CD4-positive, CD25-positive, alpha-beta regulatory T cell (primary cell): ENCODE data around the gene COL5A1. TPM values are rescaled to one million over a fixed set of nuclear protein-coding genes. Genes with fewer than 3 reads are reported as not detected.

Source experiments
- ATAC-seq, 2 donors: fragments of 150-1000 bp; cut with Tn5 transposase; one replicate each; pipeline ENCODE4 v1.10.0; 2021; ENCODE audit warnings: low read depth in 2 of 2, moderate number of reproducible peaks in 2 of 2, moderate library complexity in 1 of 2
- DNase-seq, 3 donors: peaks; one replicate each; pipeline versions ENCODE4 v3.0.0 to v3.0.0-alpha.2; 2012 to 2022; ENCODE audit warnings: mixed read lengths in 1 of 3
- H3K27ac ChIP-seq: one replicate; pipeline ENCODE4 v1.7.0; 2013; ENCODE audit warnings: mild to moderate bottlenecking, low read length; ENCODE audit not compliant: insufficient read depth, poor library complexity, severe bottlenecking
- H3K27me3 ChIP-seq: one replicate; pipeline ENCODE4 v1.7.0; 2013; ENCODE audit warnings: low read length; ENCODE audit not compliant: control insufficient read depth, insufficient read depth
- H3K36me3 ChIP-seq: one replicate; pipeline ENCODE4 v1.7.0; 2013; ENCODE audit warnings: mild to moderate bottlenecking, low read length, moderate library complexity; ENCODE audit not compliant: control insufficient read depth, insufficient read depth
- H3K4me1 ChIP-seq: 2 replicates; pipeline ENCODE4 v1.7.0; 2013; ENCODE audit warnings: mild to moderate bottlenecking, low read length; ENCODE audit not compliant: insufficient read depth, control insufficient read depth, poor library complexity, severe bottlenecking
- H3K4me3 ChIP-seq: one replicate; pipeline ENCODE4 v1.7.0; 2013; ENCODE audit warnings: low read depth, mild to moderate bottlenecking, low read length, moderate library complexity
- H3K9me3 ChIP-seq, 2 experiments: 1 replicate in 1 of 2; 2 replicates in 1 of 2; pipeline ENCODE4 v1.7.0; 2013; ENCODE audit warnings: low read length in 2 of 2, mild to moderate bottlenecking in 1 of 2, moderate library complexity in 1 of 2; ENCODE audit not compliant: control insufficient read depth in 2 of 2
- H3K27ac Mint-ChIP-seq, 3 donors: one replicate each; pipeline ENCODE4 v1.8.0; 2020 to 2022; ENCODE audit warnings: mild to moderate bottlenecking in 3 of 3, mixed read lengths in 3 of 3, moderate library complexity in 2 of 3
- H3K27me3 Mint-ChIP-seq: one replicate; pipeline ENCODE4 v1.8.0; 2022; ENCODE audit warnings: mild to moderate bottlenecking, mixed read lengths
- H3K36me3 Mint-ChIP-seq: one replicate; pipeline ENCODE4 v1.8.0; 2020; ENCODE audit warnings: mixed read lengths
- H3K4me1 Mint-ChIP-seq, 4 donors: one replicate each; pipeline ENCODE4 v1.8.0; 2020 to 2022; ENCODE audit warnings: mixed read lengths in 4 of 4, mild to moderate bottlenecking in 1 of 4
- H3K4me3 Mint-ChIP-seq, 4 donors: one replicate each; pipeline ENCODE4 v1.8.0; 2020 to 2022; ENCODE audit warnings: mild to moderate bottlenecking in 4 of 4, mixed read lengths in 4 of 4, moderate library complexity in 3 of 4
- H3K9me3 Mint-ChIP-seq, 7 donors: one replicate each; pipeline ENCODE4 v1.8.0; 2020 to 2022; ENCODE audit warnings: mixed read lengths in 7 of 7, mild to moderate bottlenecking in 3 of 7, moderate library complexity in 2 of 7
- polyA plus RNA-seq, 4 donors: library from polyadenylated mRNA; unstranded; fragments of 300-500 nt; fragmentation: Illumina TruSeq; gene quantifications; one replicate each; pipeline ENCODE4 v1.2.3, GENCODE V29; 2021
- total RNA-seq: library from RNA; stranded (reverse); gene quantifications from one replicate; pipeline ENCODE4 v1.2.3, GENCODE V29; 2022

Gene COL5A1
- total and polyA plus RNA-seq, 5 donors from 2014 or later = 0.02 to 1.7 (median 0.10) TPM; not detected in 2

GRCh38 chr9:134813841-134814240, 172.2 kb downstream of the COL5A1 start:
- ATAC-seq (no peak), DNase-seq (no peak)
- Mint-ChIP-seq H3K27ac (peak overlapping the region in 1 of 3 donors; percentile 41), H3K9me3 (peaks cover 0 to 1% (median 0%) of the 10 kb centered on the region in 7 donors), H3K4me1 (no peaks in the 10 kb centered on the region), H3K27me3 (no peaks in the 10 kb centered on the region), H3K36me3 (no peaks in the 10 kb centered on the region), H3K4me3 (no peak overlapping the region)
- H3K36me3 ChIP-seq = no peaks in the 10 kb centered on the region
- H3K27ac ChIP-seq = no peak overlapping the region
- no peaks in the 10 kb centered on the region for H3K27me3 ChIP-seq
- H3K4me3 ChIP-seq = no peak overlapping the region
- no peaks in the 10 kb centered on the region for H3K4me1 ChIP-seq
- H3K9me3 ChIP-seq = no peaks in the 10 kb centered on the region

GRCh38 chr9:134814598-134815215, 173.1 kb downstream of the COL5A1 start:
- DNase-seq (no peak), ATAC-seq (no peak)
- Histone ChIP-seq H3K4me3 (no peak overlapping the region), H3K36me3 (no peaks in the 10 kb centered on the region), H3K9me3 (no peaks in the 10 kb centered on the region), H3K4me1 (no peaks in the 10 kb centered on the region), H3K27me3 (no peaks in the 10 kb centered on the region), H3K27ac (no peak overlapping the region)
- no peaks in the 10 kb centered on the region for H3K4me1 Mint-ChIP-seq
- H3K4me3 Mint-ChIP-seq = no peak overlapping the region
- no peak overlapping the region for H3K27ac Mint-ChIP-seq
- H3K9me3 Mint-ChIP-seq = peaks cover 0 to 1% (median 0%) of the 10 kb centered on the region in 7 donors
- H3K27me3 Mint-ChIP-seq = no peaks in the 10 kb centered on the region
- no peaks in the 10 kb centered on the region for H3K36me3 Mint-ChIP-seq

- Mint-ChIP-seq H3K27me3 (no peaks in the 10 kb centered on the region), H3K36me3 (no peaks in the 10 kb centered on the region), H3K27ac (no peak overlapping the region), H3K4me3 (no peak overlapping the region), H3K9me3 (peaks cover 0 to 1% (median 0%) of the 10 kb centered on the region in 7 donors), H3K4me1 (no peaks in the 10 kb centered on the region)
- no peaks in the 10 kb centered on the region for H3K27me3 ChIP-seq
- DNase-seq (no peak), ATAC-seq (no peak)
- H3K4me3 ChIP-seq = no peak overlapping the region
- no peaks in the 10 kb centered on the region for H3K36me3 ChIP-seq
- no peaks in the 10 kb centered on the region for H3K9me3 ChIP-seq
- H3K27ac ChIP-seq = no peak overlapping the region
- H3K4me1 ChIP-seq = no peaks in the 10 kb centered on the region
These were observed 174.0 kb downstream of the COL5A1 start for GRCh38 chr9:134815435-134816214.

GRCh38 chr9:134816264-134816663, 174.7 kb downstream of the COL5A1 start:
- H3K36me3 Mint-ChIP-seq = no peaks in the 10 kb centered on the region
- Histone ChIP-seq H3K9me3 (no peaks in the 10 kb centered on the region), H3K36me3 (no peaks in the 10 kb centered on the region), H3K4me1 (no peaks in the 10 kb centered on the region), H3K4me3 (no peak overlapping the region), H3K27me3 (no peaks in the 10 kb centered on the region), H3K27ac (no peak overlapping the region)
- ATAC-seq (no peak), DNase-seq (no peak)
- H3K9me3 Mint-ChIP-seq = peaks cover 0 to 1% (median 0%) of the 10 kb centered on the region in 7 donors
- no peak overlapping the region for H3K4me3 Mint-ChIP-seq
- no peaks in the 10 kb centered on the region for H3K4me1 Mint-ChIP-seq
- no peak overlapping the region for H3K27ac Mint-ChIP-seq
- H3K27me3 Mint-ChIP-seq = no peaks in the 10 kb centered on the region

DNA sequence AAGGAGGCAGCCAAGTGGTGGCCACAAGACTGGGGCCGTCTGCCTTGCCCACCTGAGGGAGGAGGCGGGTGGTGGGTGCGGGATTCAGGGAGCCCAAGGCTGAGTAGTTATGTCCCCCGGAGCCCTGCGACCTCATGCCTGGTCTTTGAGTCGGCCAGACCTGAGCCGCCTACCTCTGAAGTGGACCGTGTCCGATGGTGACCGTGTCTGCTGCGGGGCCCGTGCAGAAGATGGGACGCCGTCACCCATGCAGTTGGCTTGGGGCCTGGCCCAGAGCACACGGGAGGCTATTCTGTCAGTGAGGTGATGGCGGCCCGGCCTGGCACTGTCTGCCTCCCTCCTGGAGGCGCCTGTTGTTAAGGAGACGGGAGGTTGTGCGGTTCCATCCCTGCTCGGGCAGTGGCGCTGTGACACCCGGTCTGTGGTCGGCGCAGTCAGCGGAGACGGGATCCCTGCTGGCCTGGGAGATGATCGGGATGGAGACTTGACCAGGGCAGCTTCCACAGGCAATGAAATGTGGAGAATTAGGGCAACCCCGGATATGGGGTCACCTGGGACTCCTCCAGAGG, 176.5 kb downstream of the COL5A1 start:
- no peak overlapping the region for H3K27ac Mint-ChIP-seq
- ATAC-seq = no peak

GRCh38 chr9:134818591-134818990, 177.0 kb downstream of the COL5A1 start:
- Mint-ChIP-seq H3K27ac (no peak overlapping the region), H3K4me1 (no peaks in the 10 kb centered on the region), H3K4me3 (no peak overlapping the region), H3K9me3 (peaks cover 0 to under 1% (median 0%) of the 10 kb centered on the region in 7 donors), H3K27me3 (no peaks in the 10 kb centered on the region), H3K36me3 (no peaks in the 10 kb centered on the region)
- Histone ChIP-seq H3K36me3 (no peaks in the 10 kb centered on the region), H3K27me3 (no peaks in the 10 kb centered on the region), H3K27ac (no peak overlapping the region), H3K4me1 (no peaks in the 10 kb centered on the region), H3K4me3 (no peak overlapping the region), H3K9me3 (no peaks in the 10 kb centered on the region)
- ATAC-seq (no peak), DNase-seq (no peak)

More for the DNA sequence above, 176.5 kb downstream of the COL5A1 start:
- no peak for DNase-seq
- Mint-ChIP-seq H3K27me3 (no peaks in the 10 kb centered on the region), H3K4me1 (no peaks in the 10 kb centered on the region), H3K36me3 (no peaks in the 10 kb centered on the region), H3K4me3 (no peak overlapping the region), H3K9me3 (no peaks in the 10 kb centered on the region)
- Histone ChIP-seq H3K27me3 (no peaks in the 10 kb centered on the region), H3K9me3 (no peaks in the 10 kb centered on the region), H3K27ac (no peak overlapping the region), H3K4me3 (no peak overlapping the region), H3K36me3 (no peaks in the 10 kb centered on the region), H3K4me1 (no peaks in the 10 kb centered on the region)

DNA sequence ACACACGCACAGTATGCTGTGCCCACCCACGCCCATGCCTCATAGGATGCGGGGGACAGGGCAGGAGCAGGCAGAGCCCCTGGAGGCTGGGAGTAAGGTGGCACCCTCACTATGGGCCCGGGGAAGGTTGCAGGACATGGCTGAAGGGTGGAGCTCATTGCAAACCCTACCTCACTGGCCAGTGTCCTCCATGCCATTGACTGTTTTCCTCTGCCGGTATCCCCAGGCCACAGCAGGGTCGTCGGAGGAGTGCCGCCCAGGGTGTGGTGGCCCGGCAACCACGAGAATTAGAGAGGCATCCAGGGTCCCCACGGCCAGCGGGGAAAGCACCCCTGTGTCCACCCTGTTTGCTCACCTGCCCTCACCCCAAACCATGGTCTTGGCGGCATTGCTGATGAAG, 179.3 kb downstream of the COL5A1 start:
- H3K36me3 ChIP-seq = no peaks in the 10 kb centered on the region
- H3K9me3 ChIP-seq = no peaks in the 10 kb centered on the region
- H3K27me3 ChIP-seq = no peaks in the 10 kb centered on the region
- no peak overlapping the region for H3K27ac ChIP-seq
- H3K4me3 Mint-ChIP-seq = no peak overlapping the region
- H3K4me1 ChIP-seq = no peaks in the 10 kb centered on the region
- H3K4me3 ChIP-seq = no peak overlapping the region
- no peak for DNase-seq
- H3K36me3 Mint-ChIP-seq = no peaks in the 10 kb centered on the region
- H3K4me1 Mint-ChIP-seq = no peaks in the 10 kb centered on the region
- no peaks in the 10 kb centered on the region for H3K27me3 Mint-ChIP-seq
- no peak for ATAC-seq
- H3K27ac Mint-ChIP-seq = no peak overlapping the region
- H3K9me3 Mint-ChIP-seq = peaks cover 0 to 3% (median 0%) of the 10 kb centered on the region in 7 donors
